GM13977 (cell line): ENCODE measurements around the gene ZNF280C.

Experiments used
- DNase-seq: peaks from one replicate; pipeline ENCODE4 v3.0.0; 2012; ENCODE audit warnings: low spot score
- CTCF ChIP-seq: IDR thresholded peaks from 2 replicates; pipeline ENCODE4 v1.5.1; 2012; ENCODE audit warnings: mild to moderate bottlenecking, control low read depth; ENCODE audit not compliant: insufficient read depth; ENCODE audit errors: extremely low read depth, missing control alignments
- in situ Hi-C: fragments of 300-500 bp; cut with MboI; formaldehyde crosslinking; loops from one replicate; pipeline ENCODE4 v1.12.0; 2022; ENCODE audit warnings: low sequenced_read_pairs, low pct_unique_long_range_greater_than_20kb, mixed read lengths, inconsistent platforms; ENCODE audit not compliant: unreplicated experiment

ZNF280C gene

GRCh38 chrX:130155564-130155963, 113.1 kb downstream of the ZNF280C start:
- DNase-seq = no peak
- TF ChIP-seq CTCF = no peak
- in situ Hi-C loops = no loop called here
